Measurements from ENCODE around the gene PRKCA.

The PRKCA gene

GRCh38 chr17:66834919-66835454 is 532.6 kb downstream of the PRKCA start, which contains the start of gene CACNG5:
Gene CACNG5, plus strand, starts transcription at chr17:66835117. Its CDS starts 42,216 bp downstream, at chr17:66877333.
- no peak for DNase-seq

GRCh38 chr17:66835476-66835875 is 533.1 kb downstream of the PRKCA start:
- no peak for DNase-seq

GRCh38 chr17:66836063-66837005 is 533.9 kb downstream of the PRKCA start:
- no peak for DNase-seq

GRCh38 chr17:66837226-66837625 is 534.8 kb downstream of the PRKCA start:
- no peak for DNase-seq

- no peak for DNase-seq
These were observed 535.7 kb downstream of the PRKCA start for GRCh38 chr17:66837885-66838665.

GRCh38 chr17:66839616-66840015 is 537.2 kb downstream of the PRKCA start:
- DNase-seq = no peak

- no peak for DNase-seq
These were observed 537.6 kb downstream of the PRKCA start for GRCh38 chr17:66840061-66840460.

- no peak for DNase-seq
These were observed 538.9 kb downstream of the PRKCA start for GRCh38 chr17:66841328-66841727.

- no peak for DNase-seq
These were observed 539.3 kb downstream of the PRKCA start for GRCh38 chr17:66841744-66842143.

- no peak for DNase-seq
These were observed 540.1 kb downstream of the PRKCA start for GRCh38 chr17:66842505-66842904.

GRCh38 chr17:66842959-66843358 is 540.5 kb downstream of the PRKCA start:
- no peak for DNase-seq

GRCh38 chr17:66843627-66844026 is 541.2 kb downstream of the PRKCA start:
- DNase-seq = no peak

- no peak for DNase-seq
These were observed 545.3 kb downstream of the PRKCA start for GRCh38 chr17:66847704-66848103.

- no peak for DNase-seq
These were observed 546.1 kb downstream of the PRKCA start for GRCh38 chr17:66848496-66848895.

GRCh38 chr17:66849032-66849655 is 546.7 kb downstream of the PRKCA start:
- no peak for DNase-seq

GRCh38 chr17:66849851-66850580 is 547.6 kb downstream of the PRKCA start:
- DNase-seq = no peak

GRCh38 chr17:66850692-66851091 is 548.3 kb downstream of the PRKCA start:
- DNase-seq = no peak

- DNase-seq = no peak
These were observed 552.8 kb downstream of the PRKCA start for GRCh38 chr17:66855204-66855603.

- no peak for DNase-seq
These were observed 556.0 kb downstream of the PRKCA start for GRCh38 chr17:66858226-66859083.

- DNase-seq = no peak
These were observed 556.9 kb downstream of the PRKCA start for GRCh38 chr17:66859353-66859752.

GRCh38 chr17:66860204-66860603 is 557.8 kb downstream of the PRKCA start:
- DNase-seq = no peak
